PC-9 (cell line): ENCODE data around the gene CELF2. TPM values are rescaled to one million over a fixed set of nuclear protein-coding genes. Genes with fewer than 3 reads are reported as not detected.

ENCODE experiments used
- BruUV-seq: library from RNA; stranded (reverse); fragments of 400-500 nt; replicated peaks from 2 replicates; lab custom pipeline; 2021; lab: Mats Ljungman, UMichigan
- CTCF ChIA-PET: fragments of 300-600 bp; sonication (Branson Sonifier 250); formaldehyde crosslinking; loops from one replicate; lab custom pipeline; 2022; ENCODE audit warnings: antibody characterized with exemption; lab: Charles Lee
- POLR2A ChIA-PET: fragments of 300-600 bp; sonication (Branson Sonifier 250); formaldehyde crosslinking; loops from one replicate; lab custom pipeline; 2022; ENCODE audit warnings: antibody characterized with exemption; ENCODE audit not compliant: unreplicated experiment; lab: Charles Lee
- DNase-seq, 2 experiments: peaks; one replicate each; pipeline versions ENCODE4 v3.0.0 to v3.0.0-alpha.2; 2015 to 2022; ENCODE audit warnings: mixed read lengths in 1 of 2
- H2AFZ ChIP-seq: fragments of 200-600 bp; sonication (generic); 2 replicates; pipeline ENCODE4 v1.8.1; 2017; ENCODE audit warnings: antibody characterized with exemption
- H3F3A ChIP-seq: fragments of 200-600 bp; sonication (generic); 2 replicates; pipeline ENCODE4 v1.8.1; 2017; ENCODE audit warnings: antibody characterized with exemption, mild to moderate bottlenecking, low read depth; ENCODE audit not compliant: insufficient read depth
- H3K27ac ChIP-seq: fragments of 200-600 bp; sonication (generic); 2 replicates; pipeline ENCODE4 v1.6.1; 2016; ENCODE audit warnings: mixed run types
- H3K27me3 ChIP-seq: fragments of 200-600 bp; sonication (generic); 2 replicates; pipeline ENCODE4 v1.6.1; 2016; ENCODE audit warnings: low read depth, mixed run types; ENCODE audit not compliant: insufficient read depth
- H3K36me3 ChIP-seq: fragments of 200-600 bp; sonication (generic); 2 replicates; pipeline ENCODE4 v1.6.1; 2016; ENCODE audit warnings: low read depth, mixed run types
- H3K4me1 ChIP-seq: fragments of 200-600 bp; sonication (generic); replicated peaks from 2 replicates; pipeline ENCODE4 v1.6.1; 2016; ENCODE audit warnings: mixed run types; ENCODE audit not compliant: insufficient read depth
- H3K4me2 ChIP-seq: fragments of 200-600 bp; sonication (generic); 2 replicates; pipeline ENCODE4 v1.6.1; 2017; ENCODE audit warnings: mixed run types
- H3K4me3 ChIP-seq: fragments of 200-600 bp; sonication (generic); 2 replicates; pipeline ENCODE4 v1.6.1; 2016; ENCODE audit warnings: mixed run types
- H3K79me2 ChIP-seq: fragments of 200-600 bp; sonication (generic); 2 replicates; pipeline ENCODE4 v1.6.1; 2017; ENCODE audit warnings: low read depth, mixed run types
- H3K9me2 ChIP-seq: fragments of 200-600 bp; sonication (generic); 2 replicates; pipeline ENCODE4 v1.8.1; 2017; ENCODE audit warnings: mild to moderate bottlenecking; ENCODE audit not compliant: insufficient read depth
- H3K9me3 ChIP-seq: fragments of 200-600 bp; sonication (generic); 2 replicates; pipeline ENCODE4 v1.8.1; 2016; ENCODE audit warnings: low read depth; ENCODE audit not compliant: insufficient read depth
- H4K20me1 ChIP-seq: fragments of 200-600 bp; sonication (generic); 2 replicates; pipeline ENCODE4 v1.8.1; 2017; ENCODE audit not compliant: insufficient read depth
- EZH2 ChIP-seq: fragments of 200-600 bp; sonication (generic); IDR thresholded peaks from 2 replicates; pipeline ENCODE4 v1.8.0; 2017; ENCODE audit warnings: antibody characterized with exemption, low read depth
- intact Hi-C: fragments of 100-400 bp; cut with micrococcal nuclease; formaldehyde crosslinking; loops from one replicate; pipeline ENCODE4 v1.10.0; 2022; ENCODE audit not compliant: unreplicated experiment
- total RNA-seq: library from RNA; stranded (reverse); gene quantifications from 2 replicates; pipeline ENCODE4 v1.2.3, GENCODE V29; 2021
- TF ChIP-seq, protein P1 (sequence below): fragments of 200-600 bp; sonication (generic); conservative IDR thresholded peaks from 2 replicates; pipeline ENCODE4 v1.6.1; 2017; ENCODE audit warnings: mixed run types, antibody characterized with exemption, mild to moderate bottlenecking, moderate library complexity

CELF2 gene
- total RNA-seq, 1 experiment from 2014 or later = not detected

GRCh38 chr10:11057448-11057847 is 39.8 kb downstream of the CELF2 start:
- POLR2A ChIA-PET = no interaction called here
- intact Hi-C loops = no loop called here

GRCh38 chr10:11057994-11058393 is 40.3 kb downstream of the CELF2 start:
- no peak overlapping the region for H2AFZ ChIP-seq
- H3K27ac ChIP-seq = no peak overlapping the region
- no peaks in the 10 kb centered on the region for H3K9me3 ChIP-seq
- no peaks in the 10 kb centered on the region for H3K9me2 ChIP-seq
- POLR2A ChIA-PET = no interaction called here
- H3K4me2 ChIP-seq = no peak overlapping the region
- H3K27me3 ChIP-seq = peaks cover 83% of the 10 kb centered on the region
- H3K4me1 ChIP-seq = no peaks in the 10 kb centered on the region
- BruUV-seq = no TSS peak
- no peak for TF ChIP-seq EZH2
- TF ChIP-seq, protein P1, sequence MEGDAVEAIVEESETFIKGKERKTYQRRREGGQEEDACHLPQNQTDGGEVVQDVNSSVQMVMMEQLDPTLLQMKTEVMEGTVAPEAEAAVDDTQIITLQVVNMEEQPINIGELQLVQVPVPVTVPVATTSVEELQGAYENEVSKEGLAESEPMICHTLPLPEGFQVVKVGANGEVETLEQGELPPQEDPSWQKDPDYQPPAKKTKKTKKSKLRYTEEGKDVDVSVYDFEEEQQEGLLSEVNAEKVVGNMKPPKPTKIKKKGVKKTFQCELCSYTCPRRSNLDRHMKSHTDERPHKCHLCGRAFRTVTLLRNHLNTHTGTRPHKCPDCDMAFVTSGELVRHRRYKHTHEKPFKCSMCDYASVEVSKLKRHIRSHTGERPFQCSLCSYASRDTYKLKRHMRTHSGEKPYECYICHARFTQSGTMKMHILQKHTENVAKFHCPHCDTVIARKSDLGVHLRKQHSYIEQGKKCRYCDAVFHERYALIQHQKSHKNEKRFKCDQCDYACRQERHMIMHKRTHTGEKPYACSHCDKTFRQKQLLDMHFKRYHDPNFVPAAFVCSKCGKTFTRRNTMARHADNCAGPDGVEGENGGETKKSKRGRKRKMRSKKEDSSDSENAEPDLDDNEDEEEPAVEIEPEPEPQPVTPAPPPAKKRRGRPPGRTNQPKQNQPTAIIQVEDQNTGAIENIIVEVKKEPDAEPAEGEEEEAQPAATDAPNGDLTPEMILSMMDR = no peak
- H3K36me3 ChIP-seq = no peaks in the 10 kb centered on the region
- H3K4me3 ChIP-seq = no peak overlapping the region
- no peaks in the 10 kb centered on the region for H3F3A ChIP-seq
- H3K79me2 ChIP-seq = no peaks in the 10 kb centered on the region
- CTCF ChIA-PET = no interaction called here
- intact Hi-C loops = no loop called here
- no peak for DNase-seq
- H4K20me1 ChIP-seq = no peaks in the 10 kb centered on the region

More at GRCh38 chr10:11057448-11057847, 39.8 kb downstream of the CELF2 start:
- H4K20me1 ChIP-seq = no peaks in the 10 kb centered on the region
- peaks cover 80% of the 10 kb centered on the region for H3K27me3 ChIP-seq
- no peaks in the 10 kb centered on the region for H3F3A ChIP-seq
- no peaks in the 10 kb centered on the region for H3K9me2 ChIP-seq
- CTCF ChIA-PET = no interaction called here
- TF ChIP-seq EZH2 = no peak
- TF ChIP-seq, protein P1 = no peak
- no peak overlapping the region for H3K4me2 ChIP-seq
- H2AFZ ChIP-seq = no peak overlapping the region
- H3K27ac ChIP-seq = no peak overlapping the region
- BruUV-seq = no TSS peak
- no peaks in the 10 kb centered on the region for H3K4me1 ChIP-seq
- DNase-seq = no peak
- no peaks in the 10 kb centered on the region for H3K36me3 ChIP-seq
- H3K9me3 ChIP-seq = no peaks in the 10 kb centered on the region
- H3K4me3 ChIP-seq = no peak overlapping the region
- no peaks in the 10 kb centered on the region for H3K79me2 ChIP-seq

DNA sequence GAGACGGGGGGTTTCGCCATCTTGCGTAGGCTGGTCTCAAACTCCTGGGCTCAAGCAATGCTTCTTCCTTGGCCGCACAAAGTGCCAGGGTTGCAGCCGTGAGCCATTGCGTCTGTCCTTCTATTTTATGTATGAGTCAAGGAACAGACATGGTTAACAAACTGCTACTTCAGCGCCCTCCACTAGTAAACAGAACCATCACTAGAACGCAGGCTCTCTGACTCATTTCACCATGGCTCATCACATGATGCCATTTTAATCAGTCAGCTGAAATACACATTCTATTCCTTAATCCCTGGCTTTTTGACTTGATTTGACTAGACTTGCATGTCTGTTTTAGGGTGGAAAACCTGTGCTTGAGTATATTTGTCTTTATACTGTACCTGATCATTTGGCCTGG is 41.3 kb downstream of the CELF2 start:
- Histone ChIP-seq H3K4me3 (no peak overlapping the region), H2AFZ (no peak overlapping the region), H4K20me1 (no peaks in the 10 kb centered on the region), H3K4me2 (no peak overlapping the region), H3K9me3 (no peaks in the 10 kb centered on the region), H3K79me2 (no peaks in the 10 kb centered on the region), H3K36me3 (no peaks in the 10 kb centered on the region), H3K27me3 (peaks cover 88% of the 10 kb centered on the region), H3K4me1 (no peaks in the 10 kb centered on the region), H3F3A (no peaks in the 10 kb centered on the region), H3K9me2 (no peaks in the 10 kb centered on the region), H3K27ac (no peak overlapping the region)
- no TSS peak for BruUV-seq
- TF ChIP-seq, protein P1 = no peak
- no peak for TF ChIP-seq EZH2
- ChIA-PET CTCF (no interaction called here), POLR2A (no interaction called here)
- no peak for DNase-seq
- intact Hi-C loops = no loop called here
